ENCODE results near the gene CAMK1D. TPM values are rescaled to one million over a fixed set of nuclear protein-coding genes. Genes with fewer than 3 reads are reported as not detected.

The CAMK1D gene
- total RNA-seq, 6 experiments from 2014 or later = 0.34 to 1.4 (median 0.43) TPM

DNA sequence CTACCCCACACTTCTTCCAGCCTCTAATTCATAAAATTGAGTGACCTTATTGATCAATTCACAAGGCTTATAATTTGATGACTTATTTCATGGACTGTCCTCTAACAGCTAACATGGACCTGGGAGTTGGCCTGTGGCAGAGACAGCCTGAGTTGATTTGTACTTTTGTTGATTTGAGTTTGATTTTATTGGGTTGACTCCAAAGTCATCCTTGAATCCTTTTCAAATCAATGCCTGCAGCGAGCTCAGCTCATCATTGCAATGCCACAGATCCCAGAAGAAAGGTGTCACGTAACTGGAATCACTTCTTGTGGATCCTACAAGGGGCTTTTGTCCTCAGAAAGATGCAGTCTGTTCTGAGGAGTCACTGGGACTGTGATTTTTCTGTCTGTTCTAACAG is 138.0 kb downstream of the CAMK1D start:
- TF ChIP-seq, protein P1, sequence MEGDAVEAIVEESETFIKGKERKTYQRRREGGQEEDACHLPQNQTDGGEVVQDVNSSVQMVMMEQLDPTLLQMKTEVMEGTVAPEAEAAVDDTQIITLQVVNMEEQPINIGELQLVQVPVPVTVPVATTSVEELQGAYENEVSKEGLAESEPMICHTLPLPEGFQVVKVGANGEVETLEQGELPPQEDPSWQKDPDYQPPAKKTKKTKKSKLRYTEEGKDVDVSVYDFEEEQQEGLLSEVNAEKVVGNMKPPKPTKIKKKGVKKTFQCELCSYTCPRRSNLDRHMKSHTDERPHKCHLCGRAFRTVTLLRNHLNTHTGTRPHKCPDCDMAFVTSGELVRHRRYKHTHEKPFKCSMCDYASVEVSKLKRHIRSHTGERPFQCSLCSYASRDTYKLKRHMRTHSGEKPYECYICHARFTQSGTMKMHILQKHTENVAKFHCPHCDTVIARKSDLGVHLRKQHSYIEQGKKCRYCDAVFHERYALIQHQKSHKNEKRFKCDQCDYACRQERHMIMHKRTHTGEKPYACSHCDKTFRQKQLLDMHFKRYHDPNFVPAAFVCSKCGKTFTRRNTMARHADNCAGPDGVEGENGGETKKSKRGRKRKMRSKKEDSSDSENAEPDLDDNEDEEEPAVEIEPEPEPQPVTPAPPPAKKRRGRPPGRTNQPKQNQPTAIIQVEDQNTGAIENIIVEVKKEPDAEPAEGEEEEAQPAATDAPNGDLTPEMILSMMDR (IDR thresholded peaks at IDR 0.05) = no peak
- Mint-ChIP-seq H3K4me3 (no peak overlapping the region), H3K27me3 (ENCODE audit: insufficient read depth) (peaks cover 4% of the 10 kb centered on the region), H3K9me3 (no peaks in the 10 kb centered on the region; the same call in 1 of the 2 replicates), H3K36me3 (ENCODE audit: low read depth) (no peaks in the 10 kb centered on the region), H3K4me1 (ENCODE audit: low read depth) (peaks cover 6% of the 10 kb centered on the region; the same call in 1 of the 2 replicates), H3K27ac (no peak overlapping the region)
- DNase-seq = no peak

DNA sequence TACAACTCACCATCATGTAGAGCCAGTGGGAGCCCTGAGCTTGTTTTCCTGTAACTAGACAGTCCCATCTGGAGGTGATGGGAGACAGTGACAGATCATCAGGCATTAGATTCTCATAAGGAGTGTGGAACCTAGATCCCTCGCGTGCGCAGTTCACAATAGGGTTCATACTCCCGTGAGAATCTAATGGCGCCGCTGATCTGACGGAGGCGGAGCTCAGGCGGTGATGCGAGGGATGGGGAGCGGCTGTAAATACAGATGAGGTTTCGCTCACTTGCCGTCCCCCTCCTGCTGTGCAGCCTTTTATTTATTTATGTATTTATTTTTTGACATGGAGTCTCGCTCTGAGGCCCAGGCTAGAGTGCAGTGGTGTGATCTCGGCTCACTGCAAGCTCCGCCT is 139.3 kb downstream of the CAMK1D start:
- Mint-ChIP-seq H3K27me3 (ENCODE audit: insufficient read depth) (peaks cover 4% of the 10 kb centered on the region), H3K4me3 (no peak overlapping the region), H3K36me3 (ENCODE audit: low read depth) (no peaks in the 10 kb centered on the region), H3K27ac (no peak overlapping the region), H3K4me1 (ENCODE audit: low read depth) (peaks cover 6% of the 10 kb centered on the region; the same call in 1 of the 2 replicates), H3K9me3 (no peaks in the 10 kb centered on the region; the same call in 1 of the 2 replicates)
- TF ChIP-seq, protein P1 (IDR thresholded peaks at IDR 0.05) = no peak
- DNase-seq = no peak

DNA sequence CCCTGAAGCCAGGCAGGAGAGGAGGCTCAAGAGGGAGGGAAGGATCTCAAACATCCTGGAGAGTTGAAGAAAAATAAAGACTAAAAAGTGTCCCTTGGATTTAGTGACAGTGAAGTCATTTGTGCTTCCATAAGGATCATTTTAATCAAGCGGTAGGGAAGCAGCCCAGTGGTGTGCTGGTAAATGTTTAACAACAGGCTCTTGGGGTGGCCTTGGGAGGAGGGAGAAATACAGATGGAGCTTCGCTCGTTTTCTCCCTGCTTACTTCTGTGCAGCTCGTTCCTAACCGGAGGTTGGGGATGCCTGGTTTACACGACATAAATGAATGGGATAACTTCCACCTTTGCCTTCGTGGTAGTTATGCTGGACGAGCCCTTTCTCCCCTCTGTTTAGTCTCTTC is 140.0 kb downstream of the CAMK1D start:
- H3K36me3 Mint-ChIP-seq (ENCODE audit: low read depth) = no peaks in the 10 kb centered on the region
- peaks cover 6% of the 10 kb centered on the region; the same call in 1 of the 2 replicates for H3K4me1 Mint-ChIP-seq (ENCODE audit: low read depth)
- no peak overlapping the region for H3K27ac Mint-ChIP-seq
- no peaks in the 10 kb centered on the region; the same call in 1 of the 2 replicates for H3K9me3 Mint-ChIP-seq
- H3K4me3 Mint-ChIP-seq = no peak overlapping the region
- TF ChIP-seq, protein P1 (IDR thresholded peaks at IDR 0.05) = no peak
- no peak for DNase-seq
- peaks cover 5% of the 10 kb centered on the region for H3K27me3 Mint-ChIP-seq (ENCODE audit: insufficient read depth)

DNA sequence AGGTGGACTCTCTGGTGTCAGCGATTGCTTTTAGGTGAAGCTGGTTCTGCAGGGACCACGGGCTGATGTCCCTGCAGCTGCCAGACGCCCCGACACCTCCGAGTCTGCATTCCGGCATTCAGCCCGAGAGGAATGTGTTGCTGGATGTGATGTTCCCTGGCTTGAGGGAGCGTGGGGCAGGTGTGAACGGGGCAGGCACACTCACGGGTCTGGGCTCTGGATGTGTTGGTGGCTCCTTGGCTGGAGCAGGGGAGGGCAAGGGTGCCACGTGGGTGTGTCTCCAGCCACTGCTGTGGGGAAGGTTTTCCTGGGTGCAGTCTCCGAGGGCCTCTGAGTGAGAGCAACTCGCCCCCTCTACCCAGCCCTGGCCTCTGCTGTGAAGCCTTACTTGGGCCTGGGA is 140.5 kb downstream of the CAMK1D start:
- Mint-ChIP-seq H3K9me3 (no peaks in the 10 kb centered on the region; the same call in 1 of the 2 replicates), H3K36me3 (ENCODE audit: low read depth) (no peaks in the 10 kb centered on the region), H3K27me3 (ENCODE audit: insufficient read depth) (peaks cover 5% of the 10 kb centered on the region), H3K4me3 (no peak overlapping the region), H3K27ac (no peak overlapping the region), H3K4me1 (ENCODE audit: low read depth) (peaks cover 6% of the 10 kb centered on the region; the same call in 1 of the 2 replicates)
- DNase-seq = no peak
- TF ChIP-seq, protein P1 (IDR thresholded peaks at IDR 0.05) = no peak

DNA sequence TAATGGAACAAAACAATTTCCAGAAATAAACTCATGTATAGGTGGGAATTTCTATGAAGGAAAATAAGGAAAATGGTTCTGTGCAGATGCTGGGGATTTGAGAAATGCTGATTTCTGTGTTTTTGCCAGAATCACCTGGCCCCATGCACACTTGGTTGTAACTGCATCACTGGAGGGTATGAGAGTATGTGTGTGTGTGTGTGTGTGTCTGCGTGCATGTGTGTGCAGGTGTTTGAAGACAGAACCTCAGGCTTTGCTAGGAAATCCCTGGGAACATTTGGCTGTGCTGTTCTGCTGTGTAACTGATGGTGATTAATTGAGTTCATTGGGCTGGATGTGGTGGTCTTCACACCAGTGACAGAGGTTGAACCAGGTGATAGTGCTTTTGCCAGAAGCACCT is 141.6 kb downstream of the CAMK1D start:
- TF ChIP-seq, protein P1 (IDR thresholded peaks at IDR 0.05) = no peak
- H3K27me3 Mint-ChIP-seq (ENCODE audit: insufficient read depth) = peaks cover 5% of the 10 kb centered on the region
- DNase-seq = no peak
- no peak overlapping the region for H3K27ac Mint-ChIP-seq
- no peak overlapping the region for H3K4me3 Mint-ChIP-seq
- H3K9me3 Mint-ChIP-seq = no peaks in the 10 kb centered on the region; the same call in 1 of the 2 replicates
- H3K36me3 Mint-ChIP-seq (ENCODE audit: low read depth) = no peaks in the 10 kb centered on the region
- no peaks in the 10 kb centered on the region for H3K4me1 Mint-ChIP-seq (ENCODE audit: low read depth)

DNA sequence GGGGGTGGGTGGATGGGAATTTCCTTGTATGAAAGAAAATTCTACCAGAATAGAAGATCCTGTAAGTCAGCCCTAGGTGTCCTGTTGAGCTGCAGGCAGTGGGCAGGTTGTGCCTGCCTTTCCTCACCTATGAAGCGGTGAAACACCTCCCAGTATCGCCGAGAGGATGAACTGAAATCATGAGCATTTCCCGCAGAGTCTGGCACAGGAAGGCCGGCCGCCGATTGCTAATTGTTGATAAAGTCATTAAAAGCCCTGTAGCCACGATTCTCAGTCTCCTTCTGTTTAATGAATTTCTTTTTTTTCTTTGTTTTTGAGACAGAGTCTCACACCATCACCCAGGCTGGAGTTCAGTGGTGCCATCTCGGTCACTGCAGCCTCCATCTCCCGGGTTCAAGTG is 142.1 kb downstream of the CAMK1D start:
- DNase-seq = no peak
- no peaks in the 10 kb centered on the region for H3K36me3 Mint-ChIP-seq (ENCODE audit: low read depth)
- H3K9me3 Mint-ChIP-seq = no peaks in the 10 kb centered on the region; the same call in 1 of the 2 replicates
- TF ChIP-seq, protein P1 (IDR thresholded peaks at IDR 0.05) = no peak
- H3K4me1 Mint-ChIP-seq (ENCODE audit: low read depth) = no peaks in the 10 kb centered on the region
- H3K27ac Mint-ChIP-seq = no peak overlapping the region
- H3K27me3 Mint-ChIP-seq (ENCODE audit: insufficient read depth) = peaks cover 8% of the 10 kb centered on the region
- no peak overlapping the region for H3K4me3 Mint-ChIP-seq
